HG03378 (cell line): Measurements from ENCODE around the gene RALGPS1.
"Not testable (repeated sequence)": the region's sequence is repeated elsewhere in the genome, so short reads cannot be mapped to it uniquely, and the experiment has no call there.

Experiments
- ATAC-seq: cut with Tn5 transposase; IDR thresholded peaks from one replicate; pipeline ENCODE4 v1.9.1; 2021; ENCODE audit warnings: mild to moderate bottlenecking, moderate library complexity; ENCODE audit not compliant: unreplicated experiment

RALGPS1 gene

DNA sequence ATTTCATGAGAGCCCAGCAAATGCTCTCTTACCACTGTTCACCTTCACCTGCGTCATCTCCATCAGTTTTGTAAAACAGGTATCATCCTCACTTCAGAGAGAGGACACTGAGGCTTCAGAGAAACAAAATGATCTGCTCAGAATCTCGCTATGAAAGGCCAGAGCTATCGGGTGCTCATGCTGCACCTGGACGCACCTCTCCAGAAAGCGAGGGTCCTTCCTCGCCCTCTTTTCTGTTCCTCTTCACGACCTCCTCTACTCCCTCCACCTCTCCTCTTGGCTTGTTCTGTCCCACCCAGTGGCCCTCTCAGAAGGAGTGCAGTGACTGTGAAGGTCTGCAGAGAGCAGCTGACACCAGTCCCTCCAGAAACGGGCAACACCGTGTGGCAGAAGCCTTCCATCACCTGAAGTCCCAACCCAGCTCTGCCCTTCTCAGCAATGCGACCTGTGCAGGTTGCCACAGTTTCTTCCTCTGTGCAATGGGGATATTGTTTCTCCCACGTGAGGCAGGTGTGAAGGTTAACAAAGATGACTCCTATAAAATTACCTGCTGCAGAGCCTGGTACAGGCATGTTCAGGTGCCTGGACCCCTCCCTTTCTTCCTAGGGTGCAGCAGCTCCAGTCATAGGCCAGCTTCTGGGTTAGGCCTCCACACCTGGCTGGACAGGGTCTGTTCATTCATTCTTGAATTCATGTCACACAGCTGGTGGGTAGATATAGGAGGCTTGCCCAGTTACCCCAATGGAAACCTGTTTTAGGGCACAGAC lies 253.2 kb downstream of the RALGPS1 start:
- no peak for ATAC-seq

GRCh38 chr9:127168756-127169574 lies 254.4 kb downstream of the RALGPS1 start:
- ATAC-seq = no peak

- no peak for ATAC-seq
These were observed 254.9 kb downstream of the RALGPS1 start for GRCh38 chr9:127169575-127169883.

- ATAC-seq = no peak
These were observed 255.5 kb downstream of the RALGPS1 start for GRCh38 chr9:127170103-127170502.

- ATAC-seq = no peak
These were observed 256.1 kb downstream of the RALGPS1 start for GRCh38 chr9:127170652-127171051.

DNA sequence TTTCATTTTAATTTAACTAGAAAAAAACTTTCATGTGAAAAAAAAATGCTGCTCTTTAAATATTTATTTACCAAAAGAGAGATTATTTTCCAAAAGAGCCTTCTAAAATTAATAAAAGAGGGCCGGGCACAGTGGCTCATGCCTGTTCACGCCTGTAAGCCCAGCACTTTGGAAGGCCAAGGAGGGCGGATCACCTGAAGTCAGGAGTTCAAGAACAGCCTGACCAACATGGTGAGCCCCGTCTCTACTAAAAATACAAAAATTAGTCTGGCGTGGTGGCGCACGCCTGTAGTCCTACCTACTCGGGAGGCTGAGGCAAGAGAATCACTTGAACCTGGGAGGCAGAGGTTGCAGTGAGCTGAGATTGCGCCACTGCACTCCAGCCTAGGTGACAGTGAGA lies 256.8 kb downstream of the RALGPS1 start:
- not testable (repeated sequence) for ATAC-seq

GRCh38 chr9:127172066-127172707 lies 257.6 kb downstream of the RALGPS1 start:
- no peak for ATAC-seq

GRCh38 chr9:127173063-127173462 lies 258.5 kb downstream of the RALGPS1 start:
- ATAC-seq = no peak

DNA sequence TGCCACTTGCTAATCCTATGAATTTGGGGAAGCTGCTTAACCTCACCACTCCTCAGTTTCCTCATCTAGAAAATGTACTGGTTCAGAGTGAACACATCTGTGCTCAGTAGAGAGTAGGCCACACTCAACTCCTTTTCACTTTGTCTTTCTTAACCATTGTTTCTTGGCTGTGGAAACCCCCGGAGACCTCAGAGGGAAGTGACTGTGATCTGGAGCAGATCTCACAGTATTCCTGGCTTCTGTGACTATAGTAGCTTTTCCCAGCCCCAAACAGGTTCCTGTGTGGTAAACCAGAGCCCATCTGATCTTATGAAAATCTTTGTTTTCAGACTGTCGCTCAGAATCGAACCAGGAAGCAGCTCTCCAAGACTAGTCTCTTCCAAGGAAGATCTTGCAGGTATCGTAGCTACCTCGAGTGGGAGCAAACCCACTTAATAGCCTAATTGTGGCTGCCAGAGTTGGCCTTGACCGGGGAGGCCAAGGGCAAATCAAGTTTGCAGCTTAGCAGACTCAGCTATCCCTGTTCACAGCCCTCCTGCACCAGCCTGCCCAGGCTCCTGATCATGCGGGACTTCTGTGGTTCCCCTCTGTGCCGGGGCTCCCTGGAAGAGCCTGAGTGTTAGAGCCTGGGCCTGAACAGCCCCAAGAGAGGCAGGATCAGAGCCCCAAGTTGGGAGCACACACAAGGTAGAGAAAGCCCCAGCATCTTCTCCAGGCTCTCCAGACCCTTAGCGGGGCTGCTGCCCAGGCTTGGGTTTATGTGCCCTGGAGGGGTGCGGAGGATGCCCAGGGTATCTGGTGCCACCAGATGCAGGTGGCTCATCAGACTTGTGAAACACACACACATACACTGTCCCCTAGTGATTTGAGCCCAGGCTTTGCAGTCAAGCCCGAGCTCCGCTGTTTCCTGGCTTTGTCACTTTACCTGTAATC lies 260.1 kb downstream of the RALGPS1 start:
- ATAC-seq = no peak

GRCh38 chr9:127175319-127175715 lies 260.7 kb downstream of the RALGPS1 start:
- no peak for ATAC-seq

DNA sequence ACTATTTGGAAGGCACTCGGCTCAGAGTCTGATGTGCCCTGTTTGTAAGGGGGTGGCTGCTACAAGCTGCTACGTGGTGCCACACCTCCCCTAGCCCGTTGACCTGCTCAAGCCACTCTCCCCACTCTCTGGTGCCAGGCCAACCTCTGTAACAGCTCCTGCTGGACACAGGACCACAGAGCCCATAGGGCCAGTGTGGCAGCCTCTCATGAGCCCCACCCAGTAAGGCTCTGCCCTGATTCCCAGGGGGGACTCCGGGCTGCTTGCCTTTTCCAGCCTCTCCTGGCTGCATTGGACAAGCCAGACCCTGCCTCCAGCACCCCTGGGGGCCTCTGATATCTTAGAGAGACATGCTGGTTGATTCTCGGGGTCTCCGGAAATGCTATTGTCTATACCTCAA lies 261.2 kb downstream of the RALGPS1 start:
- ATAC-seq = no peak

GRCh38 chr9:127176631-127177030 lies 262.0 kb downstream of the RALGPS1 start:
- no peak for ATAC-seq

GRCh38 chr9:127177231-127177630 lies 262.6 kb downstream of the RALGPS1 start:
- ATAC-seq = no peak

- no peak for ATAC-seq
These were observed 263.2 kb downstream of the RALGPS1 start for GRCh38 chr9:127177665-127178265.

- ATAC-seq = no peak
These were observed 264.4 kb downstream of the RALGPS1 start for GRCh38 chr9:127178686-127179632.

GRCh38 chr9:127179633-127180441 lies 265.3 kb downstream of the RALGPS1 start:
- ATAC-seq = no peak

DNA sequence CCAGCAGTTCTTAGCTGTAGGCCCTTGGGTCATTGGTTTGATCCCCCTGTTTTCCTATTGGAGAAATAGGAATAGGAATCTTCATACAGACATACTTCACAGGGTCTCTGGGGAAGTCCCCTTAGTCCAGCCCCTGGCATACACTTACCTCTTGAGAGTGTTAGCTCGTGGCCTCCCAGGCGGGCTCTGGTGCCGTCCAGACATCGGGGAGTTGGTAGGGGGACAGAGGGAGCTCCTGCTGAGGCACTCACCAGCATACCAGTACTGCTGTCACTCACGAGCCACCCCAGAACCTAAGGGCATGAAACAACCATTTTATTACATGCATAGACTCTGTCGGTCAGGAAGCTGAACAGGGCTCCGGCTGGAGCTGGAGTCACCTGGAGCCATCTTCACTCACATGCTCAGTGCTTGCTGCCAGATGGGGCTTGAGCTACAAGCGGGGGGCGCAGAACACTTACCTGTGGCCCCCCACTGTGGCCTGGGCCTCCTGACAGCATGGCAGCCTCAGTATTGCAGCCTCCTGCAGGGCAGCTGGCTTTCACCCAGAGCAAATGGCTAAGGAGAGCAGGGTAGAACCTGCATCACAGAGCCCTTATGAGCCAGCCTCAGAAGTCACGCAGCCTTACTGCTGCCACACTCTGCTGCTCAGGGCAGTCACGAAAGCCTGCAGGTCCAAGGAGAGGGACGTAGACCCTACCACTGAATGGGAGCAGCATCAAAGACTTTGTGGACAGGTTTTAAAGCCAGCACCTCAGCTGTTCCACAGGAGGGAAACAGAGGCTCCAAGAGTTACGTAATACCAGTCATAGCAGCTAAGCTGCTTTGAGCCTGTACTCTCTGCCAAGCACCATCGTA lies 266.1 kb downstream of the RALGPS1 start:
- ATAC-seq = no peak

- no peak for ATAC-seq
These were observed 266.7 kb downstream of the RALGPS1 start for GRCh38 chr9:127181315-127181580.
